ENCODE data around the gene VSIG10L. TPM values are rescaled to one million over a fixed set of nuclear protein-coding genes. Genes with fewer than 3 reads are reported as not detected.

Gene VSIG10L
- total RNA-seq, 1 experiment from 2014 or later: 0.58 TPM

GRCh38 chr19:51367565-51368365 lies 25.8 kb upstream of the VSIG10L start:
- no peak for TF ChIP-seq CTCF (IDR thresholded peaks at IDR 0.05; ENCODE audit: unreplicated experiment)
- Mint-ChIP-seq H3K4me3 (ENCODE audit: unreplicated experiment) (peak overlapping the region; percentile 96), H3K36me3 (ENCODE audit: insufficient read depth, unreplicated experiment) (peaks cover 6% of the 10 kb centered on the region), H3K27ac (ENCODE audit: low read depth, unreplicated experiment) (peak overlapping the region; percentile 90), H3K27me3 (ENCODE audit: insufficient read depth, unreplicated experiment) (no peaks in the 10 kb centered on the region), H3K4me1 (ENCODE audit: insufficient read depth, unreplicated experiment) (peaks cover 26% of the 10 kb centered on the region), H3K9me3 (ENCODE audit: unreplicated experiment) (no peaks in the 10 kb centered on the region)
- POLR2A ChIA-PET: interaction anchor here (0.6 to 1.8 kb wide), 10 partner anchors 9 to 1691 kb away, joined by 3 to 20 read pairs (median 4); partner anchors contain the start of gene ZNF175
- peak; percentile 98 for DNase-seq (ENCODE audit: unreplicated experiment)
- CTCF ChIA-PET: interaction anchor here (0.7 to 1.1 kb wide), 2 partner anchors 30 to 290 kb away, joined by 3 read pairs; no protein-coding TSS in a partner anchor
- no TSS peak for BruUV-seq (replicated peaks)
- intact Hi-C loops (cut with micrococcal nuclease): loop anchor here (1.0 kb wide), 1 partner anchor 27 kb away; no protein-coding TSS in a partner anchor

- Mint-ChIP-seq H3K27me3 (ENCODE audit: insufficient read depth, unreplicated experiment) (no peaks in the 10 kb centered on the region), H3K36me3 (ENCODE audit: insufficient read depth, unreplicated experiment) (peaks cover 6% of the 10 kb centered on the region), H3K27ac (ENCODE audit: low read depth, unreplicated experiment) (peak overlapping the region; percentile 90), H3K4me3 (ENCODE audit: unreplicated experiment) (peak overlapping the region; percentile 96), H3K4me1 (ENCODE audit: insufficient read depth, unreplicated experiment) (peaks cover 28% of the 10 kb centered on the region), H3K9me3 (ENCODE audit: unreplicated experiment) (no peaks in the 10 kb centered on the region)
- ChIA-PET CTCF (interaction anchor here (1.1 kb wide), 1 partner anchor 29 kb away, joined by 3 read pairs; no protein-coding TSS in a partner anchor), POLR2A (interaction anchor here (0.6 to 1.8 kb wide), 10 partner anchors 8 to 1691 kb away, joined by 3 to 20 read pairs (median 4); partner anchors contain the start of gene ZNF175)
- BruUV-seq (replicated peaks): no TSS peak
- no peak for TF ChIP-seq CTCF (IDR thresholded peaks at IDR 0.05; ENCODE audit: unreplicated experiment)
- no peak for DNase-seq (ENCODE audit: unreplicated experiment)
- intact Hi-C loops (cut with micrococcal nuclease): loop anchor here (1.0 kb wide), 1 partner anchor 27 kb away; no protein-coding TSS in a partner anchor
Observed at GRCh38 chr19:51367255-51367564, 25.3 kb upstream of the VSIG10L start.

GRCh38 chr19:51366389-51367254 lies 24.7 kb upstream of the VSIG10L start:
- BruUV-seq (replicated peaks): no TSS peak
- no peaks in the 10 kb centered on the region for H3K9me3 Mint-ChIP-seq (ENCODE audit: unreplicated experiment)
- TF ChIP-seq CTCF (IDR thresholded peaks at IDR 0.05; ENCODE audit: unreplicated experiment): no peak
- H3K4me3 Mint-ChIP-seq (ENCODE audit: unreplicated experiment): peak overlapping the region; percentile 96
- CTCF ChIA-PET: interaction anchor here (0.9 to 2.3 kb wide), 3 partner anchors 22 to 342 kb away, joined by 3 to 18 read pairs (median 5); no protein-coding TSS in a partner anchor
- DNase-seq (ENCODE audit: unreplicated experiment): peak; percentile 99
- peaks cover 6% of the 10 kb centered on the region for H3K36me3 Mint-ChIP-seq (ENCODE audit: insufficient read depth, unreplicated experiment)
- intact Hi-C loops (cut with micrococcal nuclease): loop anchor here (1.0 kb wide), 2 partner anchors 27 to 28 kb away; no protein-coding TSS in a partner anchor
- no peaks in the 10 kb centered on the region for H3K27me3 Mint-ChIP-seq (ENCODE audit: insufficient read depth, unreplicated experiment)
- POLR2A ChIA-PET: interaction anchor here (0.6 to 1.8 kb wide), 9 partner anchors 8 to 1170 kb away, joined by 3 to 20 read pairs (median 6); no protein-coding TSS in a partner anchor
- peaks cover 28% of the 10 kb centered on the region for H3K4me1 Mint-ChIP-seq (ENCODE audit: insufficient read depth, unreplicated experiment)
- peak overlapping the region; percentile 90 for H3K27ac Mint-ChIP-seq (ENCODE audit: low read depth, unreplicated experiment)
